K562 (cell line): ENCODE results near the gene GMEB1. TPM values are rescaled to one million over a fixed set of nuclear protein-coding genes. Genes with fewer than 3 reads are reported as not detected.

ENCODE experiments used
- CAMTA2 ChIP-seq: fragments of 250-450 bp; sonication (Bioruptor Pico); conservative IDR thresholded peaks from 2 replicates; pipeline ENCODE4 v1.5.1; 2022
- DACH1 ChIP-seq: fragments of 450-650 bp; IDR thresholded peaks from 2 replicates; pipeline ENCODE4 v1.6.1; 2018; ENCODE audit not compliant: partially characterized antibody
- HCFC1 ChIP-seq: IDR thresholded peaks from 2 replicates; pipeline ENCODE4 v1.6.1; 2012; ENCODE audit warnings: low read depth, low read length, improper control_type of control experiment
- HLTF ChIP-seq: fragments of 450-650 bp; IDR thresholded peaks from 2 replicates; pipeline ENCODE4 v1.6.1; 2016
- KAT8 ChIP-seq: fragments of 450-650 bp; IDR thresholded peaks from 2 replicates; pipeline ENCODE4 v1.6.1; 2016; ENCODE audit warnings: low read depth, mild to moderate bottlenecking
- KDM4B ChIP-seq, 2 experiments: fragments of 450-650 bp in 1 of 2; sonication (generic) in 1 of 2; IDR thresholded peaks; 2 replicates each; pipeline ENCODE4 v1.6.1; 2016 to 2017; ENCODE audit warnings: borderline replicate concordance in 2 of 2, antibody characterized with exemption in 1 of 2, low read depth in 1 of 2, mild to moderate bottlenecking in 1 of 2
- KLF10 ChIP-seq: fragments of 250-450 bp; sonication (Bioruptor Pico); IDR thresholded peaks from 2 replicates; pipeline ENCODE4 v1.6.1; 2021; ENCODE audit warnings: matching md5 sums
- POLR2AphosphoS2 ChIP-seq: IDR thresholded peaks from 2 replicates; pipeline ENCODE4 v1.6.1; 2012; ENCODE audit warnings: low read length, improper control_type of control experiment
- RBM22 ChIP-seq: fragments of 200-400 bp; formaldehyde crosslinking; IDR thresholded peaks from 2 replicates; pipeline ENCODE4 v1.6.1; 2018; ENCODE audit warnings: low read length, low read depth; ENCODE audit not compliant: poor library complexity, severe bottlenecking
- SLC30A9 ChIP-seq: fragments of 250-450 bp; sonication (Bioruptor Pico); IDR thresholded peaks from 2 replicates; pipeline ENCODE4 v1.8.0; 2022; ENCODE audit warnings: mild to moderate bottlenecking, moderate library complexity
- SNRNP70 ChIP-seq: fragments of 200-400 bp; formaldehyde crosslinking; optimal IDR thresholded peaks from 2 replicates; pipeline ENCODE3; 2017; ENCODE audit warnings: low read depth, low read length
- TCF7L2 ChIP-seq: fragments of 150-350 bp; IDR thresholded peaks from 2 replicates; pipeline ENCODE4 v1.6.1; 2016; ENCODE audit warnings: low read depth, mild to moderate bottlenecking, low read length, moderate library complexity
- TSC22D4 ChIP-seq: fragments of 450-650 bp; IDR thresholded peaks from 2 replicates; pipeline ENCODE4 v1.6.1; 2016; ENCODE audit warnings: missing genetic modification characterization, missing biosample characterization, control low read depth
- U2AF1 ChIP-seq: fragments of 200-400 bp; formaldehyde crosslinking; optimal IDR thresholded peaks from 2 replicates; pipeline ENCODE3; 2017; ENCODE audit warnings: mild to moderate bottlenecking, low read depth, low read length, moderate library complexity
- ZKSCAN1 ChIP-seq: fragments of 150-350 bp; IDR thresholded peaks from 2 replicates; pipeline ENCODE4 v1.6.1; 2016; ENCODE audit warnings: low read depth, low read length
- ZZZ3 ChIP-seq: fragments of 450-650 bp; IDR thresholded peaks from 2 replicates; pipeline ENCODE4 v1.6.1; 2016; ENCODE audit warnings: antibody characterized with exemption, mild to moderate bottlenecking, moderate library complexity
- polyA plus RNA-seq, 8 experiments: library from polyadenylated mRNA; depleted of rRNA in 4 of 8; stranded (reverse) in 5 of 8; unstranded in 3 of 8; fragments of >200 nt; fragmentation: Nextera tagmentation in 2 of 8; fragmentation: Illumina TruSeq in 1 of 8; extraction: Ambion mirVana in 2 of 8; extraction: Trizol in 1 of 8; gene quantifications; 2 replicates each; pipeline versions ENCODE4 v1.2.1 to v1.2.3, GENCODE V29; 2011 to 2014; ENCODE audit warnings: inconsistent platforms in 1 of 8, missing spikeins in 1 of 8
- total RNA-seq, 7 experiments: library from RNA; depleted of rRNA in 6 of 7; stranded (reverse); fragments of >200 nt in 6 of 7; fragmentation: Illumina TruSeq in 2 of 7; extraction: Trizol in 2 of 7; gene quantifications; 2 replicates each; pipeline versions ENCODE4 v1.2.1 to v1.2.3, GENCODE V29; 2011 to 2021; ENCODE audit warnings: low replicate concordance in 1 of 7
- TF ChIP-seq, protein P1 (sequence below): sonication (generic); formaldehyde crosslinking; IDR thresholded peaks from 2 replicates; pipeline ENCODE4 v1.8.0; 2022; ENCODE audit warnings: mild to moderate bottlenecking, missing genetic modification reagents, borderline replicate concordance
- TF ChIP-seq, protein P2 (sequence below), 2 experiments: fragments of 450-650 bp in 1 of 2; sonication (generic) in 1 of 2; formaldehyde crosslinking in 1 of 2; IDR thresholded peaks in 1 of 2; conservative IDR thresholded peaks in 1 of 2; 2 replicates each; pipeline versions ENCODE4 v1.6.1 to v1.8.1; 2016 to 2023; ENCODE audit warnings: mild to moderate bottlenecking in 2 of 2, moderate library complexity in 2 of 2, inconsistent platforms in 1 of 2, missing genetic modification reagents in 1 of 2
- TF ChIP-seq, protein P3 (sequence below): sonication (generic); formaldehyde crosslinking; IDR thresholded peaks from 2 replicates; pipeline ENCODE4 v1.9.0; 2022; ENCODE audit warnings: mild to moderate bottlenecking, missing genetic modification reagents
- TF ChIP-seq, protein P4 (sequence below): fragments of 450-650 bp; formaldehyde crosslinking; conservative IDR thresholded peaks from 2 replicates; pipeline ENCODE4 v1.4.0; 2022; ENCODE audit warnings: mild to moderate bottlenecking, missing genetic modification characterization
- TF ChIP-seq, protein P5 (sequence below): fragments of 250-450 bp; sonication (Bioruptor Pico); IDR thresholded peaks from 2 replicates; pipeline ENCODE4 v1.9.0; 2021; ENCODE audit warnings: mild to moderate bottlenecking
- TF ChIP-seq, protein P6 (sequence below): fragments of 250-450 bp; sonication (Bioruptor Pico); IDR thresholded peaks from 2 replicates; pipeline ENCODE4 v1.5.0; 2021

Gene GMEB1
- total and polyA plus RNA-seq, 9 of the 15 experiments (the other 6 are each of a cell fraction or from before 2014, with no cell fraction given), result 6.6 to 17.5 (median 8.5) TPM

DNA sequence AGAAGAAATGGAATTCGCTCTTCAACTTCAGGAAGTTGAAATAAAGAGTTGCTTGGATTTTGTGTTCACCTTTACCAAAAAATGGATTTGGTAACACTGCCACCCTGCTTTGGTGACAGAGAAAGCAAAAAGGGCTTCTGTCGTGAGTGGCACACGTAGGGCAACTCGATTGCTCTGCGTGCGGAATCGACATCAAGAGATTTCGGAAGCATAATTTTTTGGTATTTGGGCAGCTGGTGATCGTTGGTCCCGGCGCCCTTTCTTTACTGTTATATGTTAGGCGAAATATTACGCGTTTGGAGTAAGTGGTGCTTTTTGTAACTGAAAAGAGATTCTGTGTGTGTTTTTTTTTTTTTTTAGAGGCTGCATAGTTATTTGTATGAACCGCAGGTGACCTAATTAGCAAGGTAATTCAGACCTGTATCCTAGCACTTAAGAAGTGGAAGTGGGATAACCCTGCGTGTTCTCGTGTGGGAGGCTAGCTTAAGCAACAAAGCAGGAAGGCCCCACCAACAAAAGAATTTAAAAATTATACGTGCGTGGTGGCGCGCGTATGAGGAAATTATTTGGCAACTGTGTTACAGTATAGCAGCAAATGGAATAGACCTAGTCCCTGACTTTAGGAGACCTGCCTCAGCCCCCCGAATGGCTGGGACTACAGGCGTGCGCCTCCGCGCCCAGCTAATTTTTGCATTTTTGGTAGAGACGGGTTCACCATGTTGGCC is 19.9 kb upstream of the GMEB1 start, which contains the start of gene RNU11 (continued):
- TF ChIP-seq ZZZ3, result peak; percentile 74; the same call in 1 of the 2 replicates
- TF ChIP-seq, protein P1, sequence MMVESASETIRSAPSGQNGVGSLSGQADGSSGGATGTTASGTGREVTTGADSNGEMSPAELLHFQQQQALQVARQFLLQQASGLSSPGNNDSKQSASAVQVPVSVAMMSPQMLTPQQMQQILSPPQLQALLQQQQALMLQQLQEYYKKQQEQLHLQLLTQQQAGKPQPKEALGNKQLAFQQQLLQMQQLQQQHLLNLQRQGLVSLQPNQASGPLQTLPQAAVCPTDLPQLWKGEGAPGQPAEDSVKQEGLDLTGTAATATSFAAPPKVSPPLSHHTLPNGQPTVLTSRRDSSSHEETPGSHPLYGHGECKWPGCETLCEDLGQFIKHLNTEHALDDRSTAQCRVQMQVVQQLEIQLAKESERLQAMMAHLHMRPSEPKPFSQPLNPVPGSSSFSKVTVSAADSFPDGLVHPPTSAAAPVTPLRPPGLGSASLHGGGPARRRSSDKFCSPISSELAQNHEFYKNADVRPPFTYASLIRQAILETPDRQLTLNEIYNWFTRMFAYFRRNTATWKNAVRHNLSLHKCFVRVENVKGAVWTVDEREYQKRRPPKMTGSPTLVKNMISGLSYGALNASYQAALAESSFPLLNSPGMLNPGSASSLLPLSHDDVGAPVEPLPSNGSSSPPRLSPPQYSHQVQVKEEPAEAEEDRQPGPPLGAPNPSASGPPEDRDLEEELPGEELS (CRISPR knock-in tag), result peak; percentile 88
- peak; percentile 92 for TF ChIP-seq DACH1
- no peak for TF ChIP-seq TCF7L2
- TF ChIP-seq, protein P2, sequence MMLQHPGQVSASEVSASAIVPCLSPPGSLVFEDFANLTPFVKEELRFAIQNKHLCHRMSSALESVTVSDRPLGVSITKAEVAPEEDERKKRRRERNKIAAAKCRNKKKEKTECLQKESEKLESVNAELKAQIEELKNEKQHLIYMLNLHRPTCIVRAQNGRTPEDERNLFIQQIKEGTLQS (IDR thresholded peaks at IDR 0.05), result peak; percentile 32
- TF ChIP-seq, protein P2 (CRISPR knock-in tag; conservative IDR thresholded peaks at IDR 0.05), result peak; percentile 99
- TF ChIP-seq RBM22, result peak; percentile 73
- TF ChIP-seq, protein P3, sequence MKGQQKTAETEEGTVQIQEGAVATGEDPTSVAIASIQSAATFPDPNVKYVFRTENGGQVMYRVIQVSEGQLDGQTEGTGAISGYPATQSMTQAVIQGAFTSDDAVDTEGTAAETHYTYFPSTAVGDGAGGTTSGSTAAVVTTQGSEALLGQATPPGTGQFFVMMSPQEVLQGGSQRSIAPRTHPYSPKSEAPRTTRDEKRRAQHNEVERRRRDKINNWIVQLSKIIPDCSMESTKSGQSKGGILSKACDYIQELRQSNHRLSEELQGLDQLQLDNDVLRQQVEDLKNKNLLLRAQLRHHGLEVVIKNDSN, result peak; percentile 34; the same call in 1 of the 2 replicates
- TF ChIP-seq, protein P4, sequence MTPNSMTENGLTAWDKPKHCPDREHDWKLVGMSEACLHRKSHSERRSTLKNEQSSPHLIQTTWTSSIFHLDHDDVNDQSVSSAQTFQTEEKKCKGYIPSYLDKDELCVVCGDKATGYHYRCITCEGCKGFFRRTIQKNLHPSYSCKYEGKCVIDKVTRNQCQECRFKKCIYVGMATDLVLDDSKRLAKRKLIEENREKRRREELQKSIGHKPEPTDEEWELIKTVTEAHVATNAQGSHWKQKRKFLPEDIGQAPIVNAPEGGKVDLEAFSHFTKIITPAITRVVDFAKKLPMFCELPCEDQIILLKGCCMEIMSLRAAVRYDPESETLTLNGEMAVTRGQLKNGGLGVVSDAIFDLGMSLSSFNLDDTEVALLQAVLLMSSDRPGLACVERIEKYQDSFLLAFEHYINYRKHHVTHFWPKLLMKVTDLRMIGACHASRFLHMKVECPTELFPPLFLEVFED (CRISPR knock-in tag), result peak; percentile 100
- peak; percentile 91 for TF ChIP-seq ZKSCAN1
- TF ChIP-seq U2AF1, result peak; percentile 91
- peak; percentile 100 for TF ChIP-seq POLR2AphosphoS2
- TF ChIP-seq SLC30A9, result 0 out of 2 replicates have a peak, but pooled peaks have one; percentile 79
- TF ChIP-seq, protein P5, sequence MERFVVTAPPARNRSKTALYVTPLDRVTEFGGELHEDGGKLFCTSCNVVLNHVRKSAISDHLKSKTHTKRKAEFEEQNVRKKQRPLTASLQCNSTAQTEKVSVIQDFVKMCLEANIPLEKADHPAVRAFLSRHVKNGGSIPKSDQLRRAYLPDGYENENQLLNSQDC, result peak; percentile 100
- TF ChIP-seq, protein P6, sequence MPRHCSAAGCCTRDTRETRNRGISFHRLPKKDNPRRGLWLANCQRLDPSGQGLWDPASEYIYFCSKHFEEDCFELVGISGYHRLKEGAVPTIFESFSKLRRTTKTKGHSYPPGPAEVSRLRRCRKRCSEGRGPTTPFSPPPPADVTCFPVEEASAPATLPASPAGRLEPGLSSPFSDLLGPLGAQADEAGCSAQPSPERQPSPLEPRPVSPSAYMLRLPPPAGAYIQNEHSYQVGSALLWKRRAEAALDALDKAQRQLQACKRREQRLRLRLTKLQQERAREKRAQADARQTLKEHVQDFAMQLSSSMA (CRISPR knock-in tag), result peak; percentile 97
- TF ChIP-seq KDM4B (IDR thresholded peaks at IDR 0.05; ENCODE audit: borderline replicate concordance in 2 of 2, low read depth in 1 of 2), result peak in 1 of 2 experiments; percentile 100; a peak in 2 of 4 replicates
- peak; percentile 84 for TF ChIP-seq HCFC1
- TF ChIP-seq SNRNP70, result peak; percentile 97
- no peak for TF ChIP-seq TSC22D4 (tag)
- peak; percentile 97; the same call in 1 of the 2 replicates for TF ChIP-seq KLF10
- TF ChIP-seq CAMTA2 (CRISPR knock-in tag), result peak; percentile 98
- TF ChIP-seq KAT8, result no peak
- TF ChIP-seq HLTF, result peak; percentile 99
